Measurements from ENCODE around the gene MREG. TPM values are rescaled to one million over a fixed set of nuclear protein-coding genes. Genes with fewer than 3 reads are reported as not detected.
A peak's percentile ranks its signal among the peaks of the same experiment; 100 is the strongest.

Gene MREG
- total and polyA plus RNA-seq, 10 of the 15 experiments (the other 5 are each of a cell fraction or from before 2014, with no cell fraction given) = 6.9 to 45.0 (median 28.5) TPM

DNA sequence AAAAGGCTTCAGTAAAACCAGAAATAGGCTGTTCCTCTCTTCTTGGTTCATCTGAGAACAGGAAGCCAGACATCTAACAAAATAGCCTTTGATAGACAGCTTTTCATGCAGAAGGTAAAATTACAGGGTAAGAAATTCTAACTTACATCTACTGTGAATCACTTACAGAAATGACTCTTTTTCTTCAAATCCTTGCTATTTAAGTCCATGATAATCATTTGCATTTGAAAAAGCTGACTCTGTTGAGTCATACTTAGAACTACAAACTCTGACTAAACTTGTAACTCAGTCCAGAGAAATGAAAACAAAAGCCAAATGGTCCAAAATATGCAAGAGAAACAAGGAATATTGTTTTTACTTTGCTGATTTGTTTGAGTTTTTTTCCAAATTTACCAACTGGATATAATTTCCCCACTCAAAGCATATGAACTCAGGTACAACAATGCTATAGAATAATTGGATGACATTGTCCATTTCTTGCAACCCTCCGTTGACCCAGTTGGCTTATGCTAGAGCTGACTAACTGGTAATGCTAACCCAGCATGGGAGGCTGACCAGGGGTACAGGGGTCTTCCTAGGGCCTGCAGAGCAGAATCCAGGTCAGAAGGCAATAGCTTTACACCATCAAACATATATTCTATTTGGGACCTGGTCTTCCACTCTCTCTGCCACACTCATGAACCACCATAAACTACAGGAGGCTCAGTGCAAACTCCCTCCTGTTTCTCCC lies 18.8 kb upstream of the MREG start (continued):
- TF ChIP-seq RFX5 (IDR thresholded peaks at IDR 0.05; ENCODE audit: low read depth, low read length) = no peak
- no peak for TF ChIP-seq GATAD2B (conservative IDR thresholded peaks at IDR 0.05; ENCODE audit: low read depth)
- TF ChIP-seq RBBP5 (conservative IDR thresholded peaks at IDR 0.05) = no peak
- TF ChIP-seq CREB1 (IDR thresholded peaks at IDR 0.05; ENCODE audit: low read depth) = 0 out of 2 replicates have a peak, but pooled peaks have one; percentile 15
- TF ChIP-seq NFIC (IDR thresholded peaks at IDR 0.05; ENCODE audit: low read depth, low read length) = peak; percentile 98
- peak; percentile 68; the same call in 1 of the 2 replicates for TF ChIP-seq ZBED1 (IDR thresholded peaks at IDR 0.05; ENCODE audit: borderline replicate concordance)
- peak in 1 of 2 experiments; percentile 67; a peak in 1 of 4 replicates for TF ChIP-seq ETV6 (conservative IDR thresholded peaks at IDR 0.05 in 1 of 2, IDR thresholded peaks at IDR 0.05 in 1 of 2; ENCODE audit: borderline replicate concordance in 1 of 2, low read depth in 1 of 2)
- no peak for TF ChIP-seq NKRF (conservative IDR thresholded peaks at IDR 0.05)
- TF ChIP-seq HCFC1 (IDR thresholded peaks at IDR 0.05; ENCODE audit: low read length) = no peak
- TF ChIP-seq CEBPB (IDR thresholded peaks at IDR 0.05; ENCODE audit: borderline replicate concordance in 1 of 2, low read depth in 2 of 2, low read length in 2 of 2) = peak in 1 of 2 experiments; percentile 75; a peak in 1 of 4 replicates
- TF ChIP-seq LARP7 (IDR thresholded peaks at IDR 0.05) = no peak
- no peak for TF ChIP-seq ZNF207 (IDR thresholded peaks at IDR 0.05; ENCODE audit: borderline replicate concordance)
- no peak for TF ChIP-seq EGR1 (IDR thresholded peaks at IDR 0.05; ENCODE audit: borderline replicate concordance in 1 of 2, low read depth in 2 of 2, low read length in 2 of 2)
- no peak for TF ChIP-seq BCLAF1 (IDR thresholded peaks at IDR 0.05)
- 0 out of 2 replicates have a peak, but pooled peaks have one; percentile 12 for TF ChIP-seq JUND (IDR thresholded peaks at IDR 0.05; ENCODE audit: low read depth, low read length)
- peak; percentile 84 to 89 for TF ChIP-seq IKZF2 (IDR thresholded peaks at IDR 0.05)
- TF ChIP-seq, protein P1, sequence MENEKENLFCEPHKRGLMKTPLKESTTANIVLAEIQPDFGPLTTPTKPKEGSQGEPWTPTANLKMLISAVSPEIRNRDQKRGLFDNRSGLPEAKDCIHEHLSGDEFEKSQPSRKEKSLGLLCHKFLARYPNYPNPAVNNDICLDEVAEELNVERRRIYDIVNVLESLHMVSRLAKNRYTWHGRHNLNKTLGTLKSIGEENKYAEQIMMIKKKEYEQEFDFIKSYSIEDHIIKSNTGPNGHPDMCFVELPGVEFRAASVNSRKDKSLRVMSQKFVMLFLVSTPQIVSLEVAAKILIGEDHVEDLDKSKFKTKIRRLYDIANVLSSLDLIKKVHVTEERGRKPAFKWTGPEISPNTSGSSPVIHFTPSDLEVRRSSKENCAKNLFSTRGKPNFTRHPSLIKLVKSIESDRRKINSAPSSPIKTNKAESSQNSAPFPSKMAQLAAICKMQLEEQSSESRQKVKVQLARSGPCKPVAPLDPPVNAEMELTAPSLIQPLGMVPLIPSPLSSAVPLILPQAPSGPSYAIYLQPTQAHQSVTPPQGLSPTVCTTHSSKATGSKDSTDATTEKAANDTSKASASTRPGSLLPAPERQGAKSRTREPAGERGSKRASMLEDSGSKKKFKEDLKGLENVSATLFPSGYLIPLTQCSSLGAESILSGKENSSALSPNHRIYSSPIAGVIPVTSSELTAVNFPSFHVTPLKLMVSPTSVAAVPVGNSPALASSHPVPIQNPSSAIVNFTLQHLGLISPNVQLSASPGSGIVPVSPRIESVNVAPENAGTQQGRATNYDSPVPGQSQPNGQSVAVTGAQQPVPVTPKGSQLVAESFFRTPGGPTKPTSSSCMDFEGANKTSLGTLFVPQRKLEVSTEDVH (IDR thresholded peaks at IDR 0.05; ENCODE audit: low read depth, partially characterized antibody) = no peak
- no peak for TF ChIP-seq HSF1 (IDR thresholded peaks at IDR 0.05; ENCODE audit: low read depth, low read length)
- TF ChIP-seq BRCA1 (IDR thresholded peaks at IDR 0.05; ENCODE audit: low read depth, low read length) = no peak
- TF ChIP-seq GABPA (IDR thresholded peaks at IDR 0.05; ENCODE audit: low read depth) = peak; percentile 72
